ENCODE results near the gene CHD1L. TPM values are rescaled to one million over a fixed set of nuclear protein-coding genes. Genes with fewer than 3 reads are reported as not detected.
"Not testable (repeated sequence)": the region's sequence is repeated elsewhere in the genome, so short reads cannot be mapped to it uniquely, and the experiment has no call there.

Gene CHD1L
- polyA plus RNA-seq, 3 donors = 13.1 to 23.0 (median 15.2) TPM

- TF ChIP-seq CTCF (IDR thresholded peaks at IDR 0.05) = no peak
- no peak overlapping the region for H3K9ac ChIP-seq (ENCODE audit: insufficient read depth, low read length, poor library complexity, severe bottlenecking)
- Mint-ChIP-seq H3K4me3 (peak overlapping the region; percentile 85 to 99), H3K4me1 (peaks cover 41% of the 10 kb centered on the region), H3K36me3 (peaks cover 16 to 21% of the 10 kb centered on the region in 2 donors), H3K27ac (peak overlapping the region in 2 of 7 donors; percentile 5 to 21), H3K9me3 (peaks cover 0 to 4% (median 0%) of the 10 kb centered on the region in 7 donors), H3K27me3 (ENCODE audit: low read depth in 3 of 3) (peaks cover 0 to 1% (median 1%) of the 10 kb centered on the region in 3 donors)
- intact Hi-C loops (cut with micrococcal nuclease) = no loop called here
- peak overlapping the region; percentile 86 for H3K4me2 ChIP-seq (replicated peaks; ENCODE audit: extremely low read depth, low read length, poor library complexity, severe bottlenecking)
- no peak for DNase-seq
- H3K27ac ChIP-seq (ENCODE audit: low read depth in 1 of 2, low read length in 2 of 2) = no peak overlapping the region
- H3K9me3 ChIP-seq (replicated peaks in 1 of 2; ENCODE audit: control insufficient read depth in 1 of 2, insufficient read depth in 1 of 2, low read length in 2 of 2) = no peaks in the 10 kb centered on the region
- peaks cover 0 to 19% of the 10 kb centered on the region in 2 donors for H3K36me3 ChIP-seq (replicated peaks in 1 of 2; ENCODE audit: control insufficient read depth in 1 of 2, insufficient read depth in 2 of 2, low read length in 2 of 2)
- H3K4me1 ChIP-seq (ENCODE audit: control insufficient read depth in 1 of 2, insufficient read depth in 2 of 2, low read length in 2 of 2) = peaks cover 23 to 27% of the 10 kb centered on the region in 2 donors
- H3K27me3 ChIP-seq (ENCODE audit: control insufficient read depth in 2 of 2, insufficient read depth in 2 of 2, low read length in 2 of 2) = no peaks in the 10 kb centered on the region
- H2AFZ ChIP-seq (ENCODE audit: insufficient read depth, low read depth, low read length, poor library complexity, severe bottlenecking) = no peak overlapping the region
- H4K20me1 ChIP-seq (ENCODE audit: insufficient read depth, low read length) = no peaks in the 10 kb centered on the region
- H3K4me3 ChIP-seq (replicated peaks in 1 of 3; ENCODE audit: low read depth in 2 of 3, low read length in 3 of 3) = peak overlapping the region in 1 of 3 experiments; percentile 90
- no peaks in the 10 kb centered on the region for H3K79me2 ChIP-seq (ENCODE audit: insufficient read depth, low read length)
- WGBS (ENCODE audit: insufficient coverage) = 84% methylated on average over 13 of the region's 14 CpGs
These were observed 18.5 kb upstream of the CHD1L start for GRCh38 chr1:147223740-147224615.

GRCh38 chr1:147225193-147225730 is 17.2 kb upstream of the CHD1L start, which contains the start of gene FMO5:
FMO5 (minus strand) TSS chr1:147225339; CDS start chr1:147225029, 310 bp downstream.
- Mint-ChIP-seq H3K27me3 (ENCODE audit: low read depth in 3 of 3) (peaks cover 0 to 1% (median 1%) of the 10 kb centered on the region in 3 donors), H3K36me3 (peaks cover 12 to 18% of the 10 kb centered on the region in 2 donors), H3K27ac (peak within 1 kb of the TSS; percentile 91 to 98 (median 96)), H3K9me3 (peaks cover 0 to 4% (median 0%) of the 10 kb centered on the region in 7 donors), H3K4me3 (peak within 1 kb of the TSS; percentile 85 to 99), H3K4me1 (peaks cover 34% of the 10 kb centered on the region)
- Histone ChIP-seq H3K27ac (ENCODE audit: low read depth in 1 of 2, low read length in 2 of 2) (peak within 1 kb of the TSS; percentile 81 to 95), H3K27me3 (ENCODE audit: control insufficient read depth in 2 of 2, insufficient read depth in 2 of 2, low read length in 2 of 2) (no peaks in the 10 kb centered on the region), H4K20me1 (ENCODE audit: insufficient read depth, low read length) (no peaks in the 10 kb centered on the region), H3K36me3 (replicated peaks in 1 of 2; ENCODE audit: control insufficient read depth in 1 of 2, insufficient read depth in 2 of 2, low read length in 2 of 2) (peaks cover 0 to 18% of the 10 kb centered on the region in 2 donors), H3K9me3 (replicated peaks in 1 of 2; ENCODE audit: control insufficient read depth in 1 of 2, insufficient read depth in 1 of 2, low read length in 2 of 2) (no peaks in the 10 kb centered on the region), H2AFZ (ENCODE audit: insufficient read depth, low read depth, low read length, poor library complexity, severe bottlenecking) (peak within 1 kb of the TSS; percentile 90), H3K4me3 (replicated peaks in 1 of 3; ENCODE audit: low read depth in 2 of 3, low read length in 3 of 3) (peak within 1 kb of the TSS; percentile 71 to 90 (median 87)), H3K4me1 (ENCODE audit: control insufficient read depth in 1 of 2, insufficient read depth in 2 of 2, low read length in 2 of 2) (peaks cover 21% of the 10 kb centered on the region in 2 donors), H3K79me2 (ENCODE audit: insufficient read depth, low read length) (no peaks in the 10 kb centered on the region), H3K4me2 (replicated peaks; ENCODE audit: extremely low read depth, low read length, poor library complexity, severe bottlenecking) (peak within 1 kb of the TSS; percentile 86), H3K9ac (ENCODE audit: insufficient read depth, low read length, poor library complexity, severe bottlenecking) (peak within 1 kb of the TSS; percentile 77)
- 0% methylated on average over 15 of the region's 17 CpGs for WGBS (ENCODE audit: insufficient coverage)
- peak; percentile 60 to 74 (median 72) for DNase-seq
- TF ChIP-seq CTCF (IDR thresholded peaks at IDR 0.05) = peak; percentile 14
- intact Hi-C loops (cut with micrococcal nuclease) = no loop called here

- not testable (repeated sequence) for H3K27ac Mint-ChIP-seq; H3K4me1 ChIP-seq (ENCODE audit: control insufficient read depth in 1 of 2, insufficient read depth in 2 of 2, low read length in 2 of 2); H3K27me3 Mint-ChIP-seq (ENCODE audit: low read depth in 3 of 3)
These were observed 11.5 kb upstream of the CHD1L start for GRCh38 chr1:147231032-147231431.

More at GRCh38 chr1:147231032-147231431, 11.5 kb upstream of the CHD1L start:
- WGBS (ENCODE audit: insufficient coverage) = no CpG with 5 or more reads among the region's 5 CpGs
- H4K20me1 ChIP-seq (ENCODE audit: insufficient read depth, low read length); H3K79me2 ChIP-seq (ENCODE audit: insufficient read depth, low read length); H3K27me3 ChIP-seq (ENCODE audit: control insufficient read depth in 2 of 2, insufficient read depth in 2 of 2, low read length in 2 of 2); H3K9ac ChIP-seq (ENCODE audit: insufficient read depth, low read length, poor library complexity, severe bottlenecking); H3K4me2 ChIP-seq (replicated peaks; ENCODE audit: extremely low read depth, low read length, poor library complexity, severe bottlenecking); H3K4me3 Mint-ChIP-seq; H3K36me3 ChIP-seq (replicated peaks in 1 of 2; ENCODE audit: control insufficient read depth in 1 of 2, insufficient read depth in 2 of 2, low read length in 2 of 2); intact Hi-C loops (cut with micrococcal nuclease); H2AFZ ChIP-seq (ENCODE audit: insufficient read depth, low read depth, low read length, poor library complexity, severe bottlenecking); DNase-seq; H3K36me3 Mint-ChIP-seq; H3K4me1 Mint-ChIP-seq; H3K27ac ChIP-seq (ENCODE audit: low read depth in 1 of 2, low read length in 2 of 2); H3K4me3 ChIP-seq (replicated peaks in 1 of 3; ENCODE audit: low read depth in 2 of 3, low read length in 3 of 3): not testable (repeated sequence)
- H3K9me3 Mint-ChIP-seq = peaks cover 5 to 29% (median 19%) of the 10 kb centered on the region in 7 donors
- H3K9me3 ChIP-seq (replicated peaks in 1 of 2; ENCODE audit: control insufficient read depth in 1 of 2, insufficient read depth in 1 of 2, low read length in 2 of 2) = peaks cover 4 to 14% of the 10 kb centered on the region in 2 donors
